Epithelial cell of esophagus (primary cell): ENCODE results near the gene EEF1AKMT3.

Experiments
- DNase-seq: peaks from one replicate; pipeline ENCODE4 v3.0.0; 2010; ENCODE audit warnings: low read depth
- H3K4me3 ChIP-seq: 2 replicates; pipeline ENCODE4 v1.5.1; 2011; ENCODE audit warnings: mild to moderate bottlenecking, low read length, control low read depth
- CTCF ChIP-seq: IDR thresholded peaks from 2 replicates; pipeline ENCODE4 v1.5.1; 2011; ENCODE audit warnings: low read depth, mild to moderate bottlenecking, low read length, control low read depth, inconsistent platforms; ENCODE audit not compliant: insufficient read depth; ENCODE audit errors: missing control alignments

EEF1AKMT3 gene

GRCh38 chr12:57736741-57737466 lies 35.5 kb upstream of the EEF1AKMT3 start:
- H3K4me3 ChIP-seq = no peak overlapping the region
- DNase-seq = no peak
- TF ChIP-seq CTCF = no peak

GRCh38 chr12:57737467-57738460 lies 34.6 kb upstream of the EEF1AKMT3 start:
- no peak for DNase-seq
- H3K4me3 ChIP-seq = no peak overlapping the region
- TF ChIP-seq CTCF = peak; percentile 16

- no peak for DNase-seq
- TF ChIP-seq CTCF = no peak
- H3K4me3 ChIP-seq = no peak within 1 kb of the TSS
Observed at GRCh38 chr12:57738661-57739237, 33.7 kb upstream of the EEF1AKMT3 start, which contains the start of gene AGAP2. TSS of gene AGAP2 (minus strand) at chr12:57738742. CDS start at chr12:57738246, 496 bp downstream.

- H3K4me3 ChIP-seq = no peak overlapping the region
- no peak for TF ChIP-seq CTCF
- no peak for DNase-seq
Observed at GRCh38 chr12:57739387-57739786, 33.0 kb upstream of the EEF1AKMT3 start.

GRCh38 chr12:57739914-57740538 lies 32.4 kb upstream of the EEF1AKMT3 start:
- H3K4me3 ChIP-seq = no peak overlapping the region
- no peak for DNase-seq
- TF ChIP-seq CTCF = no peak

- H3K4me3 ChIP-seq = no peak overlapping the region
- no peak for TF ChIP-seq CTCF
- DNase-seq = no peak
Observed at GRCh38 chr12:57740656-57741412, 31.6 kb upstream of the EEF1AKMT3 start.
